SK-N-SH (cell line): ENCODE results near the gene HIPK2.

Source experiments
- CTCF ChIP-seq: fragments of 200-600 bp; sonication (generic); IDR thresholded peaks from 2 replicates; pipeline ENCODE4 v1.6.1; 2017; ENCODE audit warnings: antibody characterized with exemption, mild to moderate bottlenecking, moderate library complexity
- EP300 ChIP-seq, 2 experiments: IDR thresholded peaks; 2 replicates each; pipeline versions ENCODE4 v1.4.0 to v1.6.1; 2012; ENCODE audit warnings: borderline replicate concordance in 1 of 2, low read depth in 1 of 2, low read length in 1 of 2
- EZH2phosphoT487 ChIP-seq: fragments of 200-600 bp; sonication (generic); IDR thresholded peaks from 2 replicates; pipeline ENCODE4 v1.6.1; 2017; ENCODE audit warnings: low read depth, mixed run types, mild to moderate bottlenecking, antibody characterized with exemption, moderate library complexity, borderline replicate concordance
- FOXM1 ChIP-seq: IDR thresholded peaks from 2 replicates; pipeline ENCODE4 v1.4.0; 2012; ENCODE audit warnings: low read depth, mild to moderate bottlenecking
- JUND ChIP-seq: IDR thresholded peaks from 2 replicates; pipeline ENCODE4 v1.4.0; 2012
- SMC3 ChIP-seq: IDR thresholded peaks from 2 replicates; pipeline ENCODE4 v1.6.1; 2012; ENCODE audit warnings: low read depth, low read length, improper control_type of control experiment
- TCF12 ChIP-seq: IDR thresholded peaks from 2 replicates; pipeline ENCODE4 v1.4.0; 2012
- TF ChIP-seq, protein P1 (sequence below): IDR thresholded peaks from 2 replicates; pipeline ENCODE4 v1.4.0; 2012; ENCODE audit warnings: low read depth

DNA sequence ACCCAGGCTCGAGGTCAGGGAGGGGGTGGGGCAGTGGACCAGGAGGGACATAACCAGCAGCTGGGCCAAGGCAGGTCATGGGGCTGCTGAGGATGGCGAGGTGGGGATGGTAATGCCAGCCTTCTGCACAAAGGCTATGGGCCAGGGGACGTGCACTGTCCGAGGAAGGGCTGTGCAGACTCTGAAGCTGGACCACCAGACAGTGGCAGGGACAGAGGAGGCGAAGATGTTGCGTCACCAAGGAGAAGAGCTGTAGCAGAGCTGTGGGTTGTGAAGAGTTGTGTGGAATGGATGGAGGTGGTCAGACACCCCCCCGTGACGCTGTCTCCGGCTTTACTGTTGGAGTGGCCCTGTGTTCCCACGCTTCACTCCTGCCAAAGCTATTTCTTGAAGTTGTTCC is 252.6 kb downstream of the HIPK2 start:
- TF ChIP-seq EP300 (IDR thresholded peaks at IDR 0.05; ENCODE audit: borderline replicate concordance in 1 of 2, low read depth in 1 of 2, low read length in 1 of 2): no peak
- no peak for TF ChIP-seq CTCF
- no peak for TF ChIP-seq TCF12
- TF ChIP-seq, protein P1, sequence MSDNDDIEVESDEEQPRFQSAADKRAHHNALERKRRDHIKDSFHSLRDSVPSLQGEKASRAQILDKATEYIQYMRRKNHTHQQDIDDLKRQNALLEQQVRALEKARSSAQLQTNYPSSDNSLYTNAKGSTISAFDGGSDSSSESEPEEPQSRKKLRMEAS: no peak
- TF ChIP-seq EZH2phosphoT487: no peak
- no peak for TF ChIP-seq SMC3
- no peak for TF ChIP-seq JUND
- TF ChIP-seq FOXM1: no peak
